HepG2 (cell line): ENCODE measurements around the gene MTG1. TPM values are rescaled to one million over a fixed set of nuclear protein-coding genes. Genes with fewer than 3 reads are reported as not detected.

Source experiments
- ATAC-seq: fragments of 200-7000 bp; cut with Tn5 transposase; 3 replicates; pipeline ENCODE4 v1.9.1; 2020; ENCODE audit warnings: mild to moderate bottlenecking, moderate library complexity
- BruUV-seq: library from RNA; stranded (reverse); fragments of 400-500 nt; replicated peaks from 2 replicates; lab custom pipeline; 2021; lab: Mats Ljungman, UMichigan
- CTCF ChIA-PET: fragments of 300-600 bp; formaldehyde crosslinking; extraction: SDS; loops from one replicate; lab custom pipeline; 2021; ENCODE audit warnings: low total read pairs, inconsistent platforms, low intra/inter-chr PET ratio; lab: Yijun Ruan, JAX
- POLR2A ChIA-PET: fragments of 350-600 bp; sonication (Branson Sonifier 250); formaldehyde crosslinking; loops from one replicate; lab custom pipeline; 2020; ENCODE audit warnings: antibody characterized with exemption, inconsistent platforms; lab: Yijun Ruan, JAX
- DNase-seq: peaks from one replicate; pipeline ENCODE4 v3.0.0-alpha.2; 2015; ENCODE audit warnings: low spot score
- FAIRE-seq: peaks from 3 replicates; lab custom pipeline; 2011; peaks lifted over from hg19 to GRCh38; lab: Jason Lieb, UNC
- H2AFZ ChIP-seq: one replicate; pipeline ENCODE4 v1.6.1; 2011; ENCODE audit warnings: low read length, inconsistent platforms
- H3K27ac ChIP-seq: fragments of 300-600 bp; 3 replicates; pipeline ENCODE4 v1.8.0; 2011; ENCODE audit warnings: mixed run types, mild to moderate bottlenecking, mixed read lengths, low read length, inconsistent platforms; ENCODE audit not compliant: insufficient read depth; ENCODE audit errors: extremely low read length
- H3K27me3 ChIP-seq, 2 experiments: fragments of 200-600 bp in 1 of 2; 2 replicates in 1 of 2; 3 replicates in 1 of 2; pipeline versions ENCODE4 v1.6.0 to v1.8.0; 2011; ENCODE audit warnings: low read length in 2 of 2, mild to moderate bottlenecking in 2 of 2, moderate library complexity in 2 of 2, inconsistent platforms in 1 of 2; ENCODE audit not compliant: insufficient read depth in 2 of 2, control insufficient read depth in 1 of 2
- H3K36me3 ChIP-seq, 2 experiments: fragments of 200-600 bp in 1 of 2; replicated peaks in 1 of 2; 2 replicates in 1 of 2; 3 replicates in 1 of 2; pipeline versions ENCODE4 v1.5.1 to v1.8.0; 2011; ENCODE audit warnings: low read length in 2 of 2, inconsistent platforms in 1 of 2; ENCODE audit not compliant: insufficient read depth in 2 of 2, control insufficient read depth in 1 of 2
- H3K4me1 ChIP-seq: 2 replicates; pipeline ENCODE4 v1.5.1; 2012; ENCODE audit warnings: low read length, inconsistent platforms; ENCODE audit not compliant: insufficient read depth
- H3K4me2 ChIP-seq: 2 replicates; pipeline ENCODE4 v1.6.0; 2011; ENCODE audit warnings: low read depth, low read length, inconsistent platforms
- H3K4me3 ChIP-seq, 3 experiments: fragments of 200-600 bp in 1 of 3; sonication (generic), shearing (Covaris generic) in 1 of 3; replicated peaks in 1 of 3; 2 replicates each; pipeline ENCODE4 v1.5.1; 2011 to 2016; ENCODE audit warnings: low read length in 3 of 3, inconsistent platforms in 2 of 3, low read depth in 2 of 3, mild to moderate bottlenecking in 2 of 3, control low read depth in 1 of 3, mixed read lengths in 1 of 3; ENCODE audit not compliant: insufficient read depth in 1 of 3
- H3K79me2 ChIP-seq: one replicate; pipeline ENCODE4 v1.6.1; 2011; ENCODE audit warnings: low read length, inconsistent platforms; ENCODE audit not compliant: insufficient read depth
- H3K9ac ChIP-seq: 2 replicates; pipeline ENCODE4 v1.6.0; 2011; ENCODE audit warnings: mild to moderate bottlenecking, low read depth, low read length, inconsistent platforms; ENCODE audit not compliant: insufficient read depth
- H3K9me3 ChIP-seq: 2 replicates; pipeline ENCODE4 v1.5.1; 2012; ENCODE audit warnings: mild to moderate bottlenecking, low read length
- H4K20me1 ChIP-seq: 2 replicates; pipeline ENCODE4 v1.6.0; 2011; ENCODE audit warnings: inconsistent platforms, mild to moderate bottlenecking, low read length, moderate library complexity; ENCODE audit not compliant: insufficient read depth
- AGO2 ChIP-seq: fragments of 200-400 bp; formaldehyde crosslinking; optimal IDR thresholded peaks from 2 replicates; pipeline ENCODE3; 2017; ENCODE audit warnings: mild to moderate bottlenecking, low read depth, low read length, moderate library complexity
- ARHGAP35 ChIP-seq: sonication (generic); formaldehyde crosslinking; IDR thresholded peaks from 2 replicates; pipeline ENCODE4 v1.9.0; 2022; ENCODE audit warnings: mild to moderate bottlenecking, inconsistent platforms, moderate library complexity, missing genetic modification reagents, borderline replicate concordance
- ATF7 ChIP-seq, 2 experiments: fragments of 450-650 bp in 1 of 2; sonication (generic) in 1 of 2; formaldehyde crosslinking in 1 of 2; IDR thresholded peaks; 2 replicates each; pipeline versions ENCODE4 v1.4.0 to v1.6.1; 2016 to 2020; ENCODE audit warnings: antibody characterized with exemption in 1 of 2, mild to moderate bottlenecking in 1 of 2, missing genetic modification reagents in 1 of 2
- CENPX ChIP-seq: sonication (generic); formaldehyde crosslinking; IDR thresholded peaks from 2 replicates; pipeline ENCODE4 v1.9.0; 2021; ENCODE audit warnings: mild to moderate bottlenecking, missing genetic modification reagents, moderate library complexity
- CREM ChIP-seq, 2 experiments: sonication (generic) in 1 of 2; formaldehyde crosslinking in 1 of 2; IDR thresholded peaks; 2 replicates each; pipeline versions ENCODE4 v1.4.0 to v1.6.1; 2016 to 2020; ENCODE audit warnings: antibody characterized with exemption in 1 of 2, mild to moderate bottlenecking in 1 of 2, missing genetic modification reagents in 1 of 2
- DNMT1 ChIP-seq: sonication (generic); formaldehyde crosslinking; IDR thresholded peaks from 2 replicates; pipeline ENCODE4 v1.5.1; 2020; ENCODE audit warnings: mild to moderate bottlenecking, missing genetic modification reagents
- ETV5 ChIP-seq: IDR thresholded peaks from 2 replicates; pipeline ENCODE4 v1.6.1; 2018; ENCODE audit warnings: missing biosample characterization, missing genetic modification reagents, inconsistent platforms, borderline replicate concordance
- HDAC1 ChIP-seq: sonication (generic); formaldehyde crosslinking; IDR thresholded peaks from 2 replicates; pipeline ENCODE4 v1.5.1; 2020; ENCODE audit warnings: mild to moderate bottlenecking, missing genetic modification reagents
- HNRNPL ChIP-seq: fragments of 200-400 bp; formaldehyde crosslinking; IDR thresholded peaks from 2 replicates; pipeline ENCODE4 v1.6.1; 2017; ENCODE audit warnings: mild to moderate bottlenecking, low read depth, low read length
- HNRNPLL ChIP-seq: fragments of 200-400 bp; formaldehyde crosslinking; IDR thresholded peaks from 2 replicates; pipeline ENCODE4 v1.6.1; 2017; ENCODE audit warnings: mild to moderate bottlenecking, low read depth, low read length; ENCODE audit not compliant: poor library complexity, severe bottlenecking
- KMT2B ChIP-seq: IDR thresholded peaks from 2 replicates; pipeline ENCODE4 v1.6.1; 2016; ENCODE audit warnings: missing genetic modification reagents, missing compliant biosample characterization
- MAX ChIP-seq: IDR thresholded peaks from 2 replicates; pipeline ENCODE4 v1.6.1; 2012; ENCODE audit warnings: inconsistent platforms
- MTA1 ChIP-seq: sonication (generic); formaldehyde crosslinking; IDR thresholded peaks from 2 replicates; pipeline ENCODE4 v1.4.0; 2020; ENCODE audit warnings: missing genetic modification reagents, mild to moderate bottlenecking, borderline replicate concordance
- PRMT3 ChIP-seq: sonication (generic); formaldehyde crosslinking; IDR thresholded peaks from 2 replicates; pipeline ENCODE4 v1.8.1; 2022; ENCODE audit warnings: low read depth, mild to moderate bottlenecking, moderate library complexity, missing genetic modification reagents, borderline replicate concordance
- SRSF1 ChIP-seq: fragments of 200-400 bp; formaldehyde crosslinking; optimal IDR thresholded peaks from 2 replicates; pipeline ENCODE3; 2017; ENCODE audit warnings: mild to moderate bottlenecking, low read depth, low read length, moderate library complexity
- STAG1 ChIP-seq: sonication (generic); formaldehyde crosslinking; IDR thresholded peaks from 2 replicates; pipeline ENCODE4 v1.4.0; 2020; ENCODE audit warnings: missing genetic modification reagents
- SYNCRIP ChIP-seq: fragments of 200-400 bp; formaldehyde crosslinking; IDR thresholded peaks from 2 replicates; pipeline ENCODE4 v1.6.1; 2018; ENCODE audit warnings: mild to moderate bottlenecking, low read depth, low read length; ENCODE audit not compliant: insufficient read depth
- ZFP90 ChIP-seq: sonication (generic); formaldehyde crosslinking; IDR thresholded peaks from 2 replicates; pipeline ENCODE4 v1.8.0; 2022; ENCODE audit warnings: missing genetic modification reagents, mild to moderate bottlenecking, inconsistent platforms, borderline replicate concordance
- ZNF235 ChIP-seq: sonication (generic); formaldehyde crosslinking; IDR thresholded peaks from 2 replicates; pipeline ENCODE4 v1.8.1; 2023; ENCODE audit warnings: mild to moderate bottlenecking, missing genetic modification reagents, borderline replicate concordance
- ZNF747 ChIP-seq: sonication (generic); formaldehyde crosslinking; IDR thresholded peaks from 2 replicates; pipeline ENCODE4 v1.8.1; 2023; ENCODE audit warnings: missing genetic modification reagents, mild to moderate bottlenecking, borderline replicate concordance
- WGBS: methylation state at CpG from one replicate; pipeline ENCODE4 v1.1.6; 2017; ENCODE audit warnings: low lambda C conversion rate; 5-methylcytosine and 5-hydroxymethylcytosine counted together
- in situ Hi-C: cut with HindIII; loops from 2 replicates; pipeline ENCODE4 v1.10.0; 2017; ENCODE audit warnings: low pct_unique_long_range_greater_than_20kb; ENCODE audit not compliant: extremely low pct_ligation_motif_present
- intact Hi-C: fragments of 100-400 bp; cut with micrococcal nuclease; formaldehyde crosslinking; loops from one replicate; pipeline ENCODE4 v1.10.0; 2022; ENCODE audit not compliant: unreplicated experiment
- polyA plus RNA-seq, 8 experiments: library from polyadenylated mRNA; depleted of rRNA in 3 of 8; stranded (reverse) in 7 of 8; unstranded in 1 of 8; fragments of >200 nt; fragmentation: Illumina TruSeq in 4 of 8; extraction: Trizol in 4 of 8; gene quantifications; 2 replicates each; pipeline versions ENCODE4 v1.2.1 to v1.2.3, GENCODE V29; 2011 to 2016; ENCODE audit warnings: low read depth in 4 of 8, missing spikeins in 1 of 8, mixed read lengths in 1 of 8; ENCODE audit not compliant: insufficient read depth in 1 of 8
- total RNA-seq, 5 experiments: library from RNA; depleted of rRNA; stranded (reverse); fragments of >200 nt; fragmentation: Illumina TruSeq; extraction: Trizol; gene quantifications; 2 replicates each; pipeline ENCODE4 v1.2.3, GENCODE V29; 2016; ENCODE audit warnings: low read depth in 1 of 5

Gene MTG1
- total and polyA plus RNA-seq, 2 of the 13 experiments (the other 11 are each of a cell fraction or from before 2014, with no cell fraction given): 42.0 to 103 TPM

DNA sequence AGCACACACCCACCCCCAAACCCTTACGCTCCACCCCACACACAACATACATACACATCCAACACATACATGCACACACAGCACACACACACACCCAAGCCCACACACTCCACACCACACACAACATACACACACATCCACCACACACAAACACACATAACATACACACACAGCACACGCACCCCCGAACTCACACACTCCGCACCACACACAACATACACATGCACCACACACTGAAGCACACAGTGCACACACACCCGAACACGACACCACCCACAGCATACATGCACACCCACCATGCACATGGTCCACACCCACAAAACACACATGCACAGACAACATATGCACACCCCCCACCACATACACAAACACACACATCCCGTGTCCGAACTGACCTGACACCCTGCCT, 44.8 kb upstream of the MTG1 start (continued):
- peak; percentile 68; the same call in 1 of the 2 replicates for TF ChIP-seq DNMT1 (CRISPR knock-in tag)
- TF ChIP-seq SRSF1: peak; percentile 21
- no peak for TF ChIP-seq KMT2B (CRISPR knock-in tag)
- TF ChIP-seq MTA1: 0 out of 2 replicates have a peak, but pooled peaks have one; percentile 41
- TF ChIP-seq HNRNPL: peak; percentile 57; the same call in 1 of the 2 replicates

- in situ Hi-C loops (no loop called here), intact Hi-C loops (loop anchor here (1.0 kb wide), 1 partner anchor 21 kb away; no protein-coding TSS in a partner anchor)
- Histone ChIP-seq H3K36me3 (no peaks in the 10 kb centered on the region), H3K9ac (no peak overlapping the region), H3K4me3 (no peak overlapping the region), H4K20me1 (peaks cover 9% of the 10 kb centered on the region; the same call in 1 of the 2 replicates), H3K4me2 (no peak overlapping the region), H3K27me3 (no peaks in the 10 kb centered on the region), H3K9me3 (no peaks in the 10 kb centered on the region), H3K4me1 (peaks cover 49% of the 10 kb centered on the region), H3K79me2 (no peaks in the 10 kb centered on the region), H3K27ac (no peak overlapping the region), H2AFZ (no peak overlapping the region)
- CTCF ChIA-PET: no interaction called here
- no TSS peak for BruUV-seq
- 85% methylated on average over 3 of the region's 9 CpGs for WGBS
- POLR2A ChIA-PET: no interaction called here
- ATAC-seq: no peak
- no peak for FAIRE-seq
- DNase-seq: no peak
- TF ChIP-seq ATF7 (IDR thresholded peaks at IDR 0.05): no peak
- TF ChIP-seq ATF7 (CRISPR knock-in tag; IDR thresholded peaks at IDR 0.05): 0 out of 2 replicates have a peak, but pooled peaks have one; percentile 12
- TF ChIP-seq HDAC1: no peak
- peak; percentile 38; the same call in 1 of the 2 replicates for TF ChIP-seq MAX
- no peak for TF ChIP-seq CENPX (CRISPR knock-in tag)
- TF ChIP-seq PRMT3 (CRISPR knock-in tag): 0 out of 2 replicates have a peak, but pooled peaks have one; percentile 32
- TF ChIP-seq ZFP90: no peak
- TF ChIP-seq ARHGAP35 (CRISPR knock-in tag): no peak
- no peak for TF ChIP-seq CREM (IDR thresholded peaks at IDR 0.05)
- no peak for TF ChIP-seq CREM (CRISPR knock-in tag; IDR thresholded peaks at IDR 0.05)
- no peak for TF ChIP-seq ZNF747 (CRISPR knock-in tag)
- TF ChIP-seq ETV5: no peak
- TF ChIP-seq SYNCRIP: no peak
- TF ChIP-seq STAG1 (CRISPR knock-in tag): no peak
- peak; percentile 4; the same call in 1 of the 2 replicates for TF ChIP-seq DNMT1 (CRISPR knock-in tag)
- peak; percentile 98 for TF ChIP-seq AGO2
- TF ChIP-seq MTA1: 0 out of 2 replicates have a peak, but pooled peaks have one; percentile 29
- TF ChIP-seq ZNF235 (CRISPR knock-in tag): no peak
- no peak for TF ChIP-seq HNRNPLL
Observed at GRCh38 chr10:133349577-133350011, 44.4 kb upstream of the MTG1 start.
